Fibroblast of skin of back (primary cell): Measurements from ENCODE around the gene MUSTN1.

ENCODE experiments used
- DNase-seq: peaks from one replicate; pipeline ENCODE4 v3.0.0-alpha.2; 2013

The MUSTN1 gene

GRCh38 chr3:52798978-52799476 lies 35.8 kb downstream of the MUSTN1 start:
- DNase-seq, result no peak

GRCh38 chr3:52798376-52798977 lies 36.3 kb downstream of the MUSTN1 start:
- peak; percentile 13 for DNase-seq

- DNase-seq, result no peak
These were observed 38.4 kb downstream of the MUSTN1 start for GRCh38 chr3:52796411-52796810.

- no peak for DNase-seq
These were observed 39.4 kb downstream of the MUSTN1 start for GRCh38 chr3:52795298-52795900.

GRCh38 chr3:52794612-52795099 lies 40.2 kb downstream of the MUSTN1 start, which contains the start of gene ITIH3:
TSS of gene ITIH3 (plus strand) at chr3:52794796. CDS start at chr3:52794804, 8 bp downstream.
- DNase-seq, result no peak

GRCh38 chr3:52793702-52794611 lies 40.9 kb downstream of the MUSTN1 start:
- no peak for DNase-seq

GRCh38 chr3:52792961-52793695 lies 41.7 kb downstream of the MUSTN1 start:
- peak; percentile 16 for DNase-seq

- no peak for DNase-seq
These were observed 42.4 kb downstream of the MUSTN1 start for GRCh38 chr3:52792413-52792812.

GRCh38 chr3:52791928-52792327 lies 42.9 kb downstream of the MUSTN1 start:
- no peak for DNase-seq

GRCh38 chr3:52791366-52791765 lies 43.5 kb downstream of the MUSTN1 start:
- DNase-seq, result no peak

GRCh38 chr3:52790741-52791140 lies 44.1 kb downstream of the MUSTN1 start:
- DNase-seq, result no peak

- no peak for DNase-seq
These were observed 44.5 kb downstream of the MUSTN1 start for GRCh38 chr3:52790337-52790736.

- DNase-seq, result no peak
These were observed 45.1 kb downstream of the MUSTN1 start for GRCh38 chr3:52789746-52790040.

GRCh38 chr3:52788890-52789745 lies 45.7 kb downstream of the MUSTN1 start:
- DNase-seq, result no peak

GRCh38 chr3:52787672-52788625 lies 46.9 kb downstream of the MUSTN1 start:
- DNase-seq, result no peak

GRCh38 chr3:52787246-52787645 lies 47.6 kb downstream of the MUSTN1 start:
- no peak for DNase-seq

- DNase-seq, result no peak
These were observed 48.2 kb downstream of the MUSTN1 start for GRCh38 chr3:52786330-52787215.

- no peak for DNase-seq
These were observed 49.8 kb downstream of the MUSTN1 start for GRCh38 chr3:52784931-52785590.
